Liver (tissue), 9 donors: Measurements from ENCODE around the gene NDUFA9. TPM values are rescaled to one million over a fixed set of nuclear protein-coding genes. Genes with fewer than 3 reads are reported as not detected.

Source experiments
- DNase-seq: peaks from one replicate; pipeline ENCODE4 v3.0.0-alpha.2; 2017; ENCODE audit warnings: low spot score
- H3K27ac ChIP-seq, 2 donors: one replicate each; pipeline ENCODE4 v1.7.0; 2013; ENCODE audit warnings: inconsistent platforms in 2 of 2, low read length in 2 of 2, control low read depth in 1 of 2, low read depth in 1 of 2, mild to moderate bottlenecking in 1 of 2
- H3K27me3 ChIP-seq, 4 donors: one replicate each; pipeline versions ENCODE4 v1.6.1 to v1.7.0; 2013; ENCODE audit warnings: low read length in 3 of 4, inconsistent platforms in 1 of 4, mild to moderate bottlenecking in 1 of 4, moderate library complexity in 1 of 4; ENCODE audit not compliant: control insufficient read depth in 4 of 4, insufficient read depth in 4 of 4
- H3K36me3 ChIP-seq, 4 donors: one replicate each; pipeline versions ENCODE4 v1.6.1 to v1.7.0; 2013; ENCODE audit warnings: low read length in 3 of 4, mild to moderate bottlenecking in 3 of 4, low read depth in 1 of 4, moderate library complexity in 1 of 4; ENCODE audit not compliant: control insufficient read depth in 4 of 4, insufficient read depth in 3 of 4
- H3K4me1 ChIP-seq, 4 donors: one replicate each; pipeline versions ENCODE4 v1.6.1 to v1.7.0; 2013; ENCODE audit warnings: low read length in 3 of 4, mild to moderate bottlenecking in 3 of 4, moderate library complexity in 1 of 4; ENCODE audit not compliant: control insufficient read depth in 4 of 4, insufficient read depth in 4 of 4
- H3K4me3 ChIP-seq, 3 donors: one replicate each; pipeline versions ENCODE4 v1.6.1 to v1.7.0; 2013; ENCODE audit warnings: low read length in 3 of 3, control low read depth in 1 of 3, low read depth in 1 of 3, mild to moderate bottlenecking in 1 of 3
- H3K9ac ChIP-seq, 2 donors: one replicate each; pipeline ENCODE4 v1.7.0; 2013; ENCODE audit warnings: low read length in 2 of 2, mild to moderate bottlenecking in 2 of 2, moderate library complexity in 2 of 2, control low read depth in 1 of 2, low read depth in 1 of 2
- H3K9me3 ChIP-seq, 4 donors: one replicate each; pipeline versions ENCODE4 v1.6.1 to v1.7.0; 2013; ENCODE audit warnings: low read length in 3 of 4; ENCODE audit not compliant: control insufficient read depth in 4 of 4
- ATF3 ChIP-seq: IDR thresholded peaks from 2 replicates; pipeline ENCODE4 v1.6.1; 2016; ENCODE audit warnings: antibody characterized with exemption
- CTCF ChIP-seq: fragments of 150-350 bp; IDR thresholded peaks from 2 replicates; pipeline ENCODE4 v1.5.1; 2017; ENCODE audit warnings: improper control_type of control experiment, low read depth, low read length; ENCODE audit not compliant: missing input control
- EGR1 ChIP-seq, 2 donors: IDR thresholded peaks; 2 replicates each; pipeline ENCODE4 v1.6.1; 2016 to 2018; ENCODE audit warnings: antibody characterized with exemption in 2 of 2, low read depth in 2 of 2
- FOXA1 ChIP-seq: IDR thresholded peaks from 2 replicates; pipeline ENCODE4 v1.6.1; 2016; ENCODE audit warnings: antibody characterized with exemption
- FOXA2 ChIP-seq: IDR thresholded peaks from 2 replicates; pipeline ENCODE4 v1.6.1; 2016; ENCODE audit warnings: antibody characterized with exemption
- GABPA ChIP-seq, 2 donors: IDR thresholded peaks in 1 of 2; conservative IDR thresholded peaks in 1 of 2; 2 replicates each; pipeline ENCODE4 v1.6.1; 2016; ENCODE audit warnings: antibody characterized with exemption in 2 of 2, mild to moderate bottlenecking in 1 of 2, moderate library complexity in 1 of 2
- HNF4A ChIP-seq, 2 donors: conservative IDR thresholded peaks; 2 replicates each; pipeline ENCODE4 v1.6.1; 2016; ENCODE audit warnings: antibody characterized with exemption in 2 of 2, mild to moderate bottlenecking in 2 of 2
- HNF4G ChIP-seq: IDR thresholded peaks from 2 replicates; pipeline ENCODE4 v1.6.1; 2016; ENCODE audit warnings: antibody characterized with exemption
- JUND ChIP-seq, 2 donors: IDR thresholded peaks; 2 replicates each; pipeline ENCODE4 v1.6.1; 2016; ENCODE audit warnings: antibody characterized with exemption in 2 of 2
- MAX ChIP-seq: IDR thresholded peaks from 2 replicates; pipeline ENCODE4 v1.6.1; 2016; ENCODE audit warnings: antibody characterized with exemption
- NR2F2 ChIP-seq: IDR thresholded peaks from 2 replicates; pipeline ENCODE4 v1.6.1; 2016; ENCODE audit warnings: antibody characterized with exemption
- RAD21 ChIP-seq, 2 donors: IDR thresholded peaks; 2 replicates each; pipeline ENCODE4 v1.6.1; 2016; ENCODE audit warnings: antibody characterized with exemption in 2 of 2, mild to moderate bottlenecking in 2 of 2
- REST ChIP-seq: IDR thresholded peaks from 2 replicates; pipeline ENCODE4 v1.6.1; 2016; ENCODE audit warnings: antibody characterized with exemption, mild to moderate bottlenecking
- RXRA ChIP-seq, 2 donors: IDR thresholded peaks; 2 replicates each; pipeline ENCODE4 v1.6.1; 2017 to 2018; ENCODE audit warnings: antibody characterized with exemption in 2 of 2, mild to moderate bottlenecking in 1 of 2
- SP1 ChIP-seq: IDR thresholded peaks from 2 replicates; pipeline ENCODE4 v1.6.1; 2018; ENCODE audit warnings: antibody characterized with exemption, mild to moderate bottlenecking
- TAF1 ChIP-seq: conservative IDR thresholded peaks from 2 replicates; pipeline ENCODE4 v1.6.1; 2016; ENCODE audit warnings: antibody characterized with exemption, mild to moderate bottlenecking
- YY1 ChIP-seq: IDR thresholded peaks from 2 replicates; pipeline ENCODE4 v1.6.1; 2016; ENCODE audit warnings: antibody characterized with exemption, mild to moderate bottlenecking
- ZBTB33 ChIP-seq: IDR thresholded peaks from 2 replicates; pipeline ENCODE4 v1.6.1; 2016; ENCODE audit warnings: antibody characterized with exemption
- polyA plus RNA-seq, 2 donors: library from polyadenylated mRNA; stranded (reverse) in 1 of 2; unstranded in 1 of 2; fragments of 200-250 nt in 1 of 2; fragments of >200 nt in 1 of 2; fragmentation: Nextera tagmentation in 1 of 2; extraction: Ambion mirVana in 1 of 2; gene quantifications; one replicate each; pipeline versions ENCODE4 v1.2.1 to v1.2.3, GENCODE V29; 2013 to 2015
- total RNA-seq, 2 donors: library from RNA; depleted of rRNA; stranded (reverse); fragments of >200 nt; gene quantifications; one replicate each; pipeline ENCODE4 v1.2.3, GENCODE V29; 2014
- donor health status: healthy.
- donor health status: healthy.
- donor health status: healthy.
- donor health status: healthy.
- donor health status: healthy.

NDUFA9 gene
- total and polyA plus RNA-seq, 4 donors, result 21.4 to 132 (median 56.6) TPM

- no peak overlapping the region for H3K9ac ChIP-seq
- H3K4me1 ChIP-seq, result peaks cover 0 to 16% (median 14%) of the 10 kb centered on the region in 4 donors
- H3K36me3 ChIP-seq, result peaks cover 8 to 35% (median 27%) of the 10 kb centered on the region in 4 donors
- H3K27ac ChIP-seq, result no peak overlapping the region
- H3K27me3 ChIP-seq, result no peaks in the 10 kb centered on the region
- no peak overlapping the region for H3K4me3 ChIP-seq
- TF ChIP-seq CTCF (no peak), HNF4G (no peak), FOXA1 (no peak), REST (no peak), RXRA (IDR thresholded peaks at IDR 0.05) (no peak), YY1 (no peak), HNF4A (conservative IDR thresholded peaks at IDR 0.05) (no peak), FOXA2 (no peak), NR2F2 (no peak), ATF3 (no peak), SP1 (no peak), ZBTB33 (no peak), RAD21 (IDR thresholded peaks at IDR 0.05) (no peak), TAF1 (no peak), JUND (IDR thresholded peaks at IDR 0.05) (no peak), MAX (no peak), GABPA (IDR thresholded peaks at IDR 0.05 in 1 of 2, conservative IDR thresholded peaks at IDR 0.05 in 1 of 2) (no peak), EGR1 (IDR thresholded peaks at IDR 0.05; ENCODE audit: low read depth in 2 of 2) (no peak)
- no peaks in the 10 kb centered on the region for H3K9me3 ChIP-seq
- DNase-seq, result no peak
Observed at GRCh38 chr12:4653257-4653656, 4.3 kb downstream of the NDUFA9 start.
